GM12801 (cell line): Measurements from ENCODE around the gene ZNF724.

ENCODE experiments used
- CTCF ChIP-seq: IDR thresholded peaks from one replicate; pipeline ENCODE4 v1.5.1; 2011; ENCODE audit warnings: control low read depth; ENCODE audit not compliant: insufficient read length; ENCODE audit errors: extremely low read depth

The ZNF724 gene

GRCh38 chr19:23259961-23260360, 9.8 kb upstream of the ZNF724 start:
- TF ChIP-seq CTCF: no peak

- TF ChIP-seq CTCF: no peak
Measured at GRCh38 chr19:23255700-23256099, 5.5 kb upstream of the ZNF724 start.

GRCh38 chr19:23254141-23254910, 4.1 kb upstream of the ZNF724 start:
- no peak for TF ChIP-seq CTCF

GRCh38 chr19:23241419-23241818, 8.8 kb downstream of the ZNF724 start:
- no peak for TF ChIP-seq CTCF

- TF ChIP-seq CTCF: no peak
Measured at GRCh38 chr19:23222998-23223652, 27.1 kb downstream of the ZNF724 start.

- no peak for TF ChIP-seq CTCF
Measured at GRCh38 chr19:23203841-23204344, 46.3 kb downstream of the ZNF724 start.

GRCh38 chr19:23190341-23190740, 59.9 kb downstream of the ZNF724 start:
- TF ChIP-seq CTCF: no peak
